Measurements from ENCODE around the gene TRPM1. TPM values are rescaled to one million over a fixed set of nuclear protein-coding genes. Genes with fewer than 3 reads are reported as not detected.

Gene TRPM1
- total and polyA plus RNA-seq, 2 donors (not counting 1 experiment from before 2014, with no cell fraction given) = not detected

- no peaks in the 10 kb centered on the region for H3K9me3 ChIP-seq (ENCODE audit: control insufficient read depth, insufficient read depth, low read depth, low read length)
- no peak for DNase-seq (ENCODE audit: low read depth in 2 of 2)
- no peak overlapping the region for H3K4me2 ChIP-seq (ENCODE audit: extremely low read depth, insufficient read depth, low read length)
- no peak for TF ChIP-seq EZH2 (IDR thresholded peaks at IDR 0.05; ENCODE audit: low read length, missing control alignments)
- TF ChIP-seq, protein P1, sequence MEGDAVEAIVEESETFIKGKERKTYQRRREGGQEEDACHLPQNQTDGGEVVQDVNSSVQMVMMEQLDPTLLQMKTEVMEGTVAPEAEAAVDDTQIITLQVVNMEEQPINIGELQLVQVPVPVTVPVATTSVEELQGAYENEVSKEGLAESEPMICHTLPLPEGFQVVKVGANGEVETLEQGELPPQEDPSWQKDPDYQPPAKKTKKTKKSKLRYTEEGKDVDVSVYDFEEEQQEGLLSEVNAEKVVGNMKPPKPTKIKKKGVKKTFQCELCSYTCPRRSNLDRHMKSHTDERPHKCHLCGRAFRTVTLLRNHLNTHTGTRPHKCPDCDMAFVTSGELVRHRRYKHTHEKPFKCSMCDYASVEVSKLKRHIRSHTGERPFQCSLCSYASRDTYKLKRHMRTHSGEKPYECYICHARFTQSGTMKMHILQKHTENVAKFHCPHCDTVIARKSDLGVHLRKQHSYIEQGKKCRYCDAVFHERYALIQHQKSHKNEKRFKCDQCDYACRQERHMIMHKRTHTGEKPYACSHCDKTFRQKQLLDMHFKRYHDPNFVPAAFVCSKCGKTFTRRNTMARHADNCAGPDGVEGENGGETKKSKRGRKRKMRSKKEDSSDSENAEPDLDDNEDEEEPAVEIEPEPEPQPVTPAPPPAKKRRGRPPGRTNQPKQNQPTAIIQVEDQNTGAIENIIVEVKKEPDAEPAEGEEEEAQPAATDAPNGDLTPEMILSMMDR (conservative IDR thresholded peaks at IDR 0.05 in 1 of 2, IDR thresholded peaks at IDR 0.05 in 1 of 2; ENCODE audit: low read depth in 1 of 2, low read length in 2 of 2) = no peak
- no peaks in the 10 kb centered on the region for H3K79me2 ChIP-seq (ENCODE audit: control insufficient read depth, insufficient read depth, low read length)
- no peak overlapping the region for H3K4me3 ChIP-seq (replicated peaks in 1 of 4; ENCODE audit: control extremely low read depth in 1 of 4, insufficient read depth in 1 of 4, low read depth in 3 of 4, low read length in 4 of 4)
- H3K9ac ChIP-seq (ENCODE audit: insufficient read depth, low read length) = no peak overlapping the region
- no peaks in the 10 kb centered on the region for H3K36me3 ChIP-seq (ENCODE audit: control insufficient read depth, insufficient read depth, low read length)
- no peaks in the 10 kb centered on the region for H3K4me1 ChIP-seq (ENCODE audit: control insufficient read depth, extremely low read depth, insufficient read depth, low read length)
- no peaks in the 10 kb centered on the region for H4K20me1 ChIP-seq (ENCODE audit: control insufficient read depth, extremely low read depth, insufficient read depth, low read length)
- no peak overlapping the region for H3K27ac ChIP-seq (ENCODE audit: insufficient read depth, low read length)
- peaks cover 2% of the 10 kb centered on the region for H3K27me3 ChIP-seq (ENCODE audit: control insufficient read depth, insufficient read depth, low read length)
- H2AFZ ChIP-seq (ENCODE audit: low read length) = no peak overlapping the region
These were observed 39.1 kb downstream of the TRPM1 start for GRCh38 chr15:31062310-31062847.

DNA sequence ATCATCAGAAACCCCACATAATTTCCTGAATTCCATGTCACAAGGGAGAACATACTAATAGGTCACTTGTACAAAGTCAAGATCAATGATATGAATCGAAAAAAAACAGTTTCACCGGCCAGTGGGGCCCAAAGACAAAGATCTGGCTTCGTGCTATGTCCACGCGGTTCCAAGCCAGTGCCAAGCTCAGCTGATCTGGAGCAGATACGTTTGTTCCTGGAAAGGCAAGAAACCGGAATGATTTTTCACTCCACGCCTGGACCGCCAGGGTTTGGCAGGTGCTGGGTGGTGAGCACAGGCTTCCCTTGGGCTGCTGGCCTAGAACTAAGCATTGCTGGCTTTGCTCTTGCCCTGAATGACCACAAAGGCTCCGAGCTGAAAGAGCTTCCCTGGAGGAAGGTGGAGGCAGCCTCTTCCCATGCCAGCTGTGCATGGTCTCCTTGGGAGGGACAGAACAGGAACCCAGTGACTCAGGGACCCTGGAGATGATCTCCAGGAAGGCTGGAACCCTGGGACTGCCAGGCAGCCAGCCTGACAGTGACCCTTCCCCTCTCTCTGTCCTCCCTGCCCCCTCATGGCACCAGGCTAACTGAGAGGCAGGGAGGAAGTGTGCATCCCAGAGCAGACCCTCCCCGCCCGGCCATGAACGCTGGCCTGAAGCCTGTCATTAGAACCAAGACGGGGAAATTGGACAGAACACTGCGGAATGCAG is 40.9 kb downstream of the TRPM1 start:
- TF ChIP-seq, protein P1 (conservative IDR thresholded peaks at IDR 0.05 in 1 of 2, IDR thresholded peaks at IDR 0.05 in 1 of 2; ENCODE audit: low read depth in 1 of 2, low read length in 2 of 2) = no peak
- TF ChIP-seq EZH2 (IDR thresholded peaks at IDR 0.05; ENCODE audit: low read length, missing control alignments) = no peak
- Histone ChIP-seq H3K27me3 (ENCODE audit: control insufficient read depth, insufficient read depth, low read length) (peaks cover 2% of the 10 kb centered on the region), H3K9ac (ENCODE audit: insufficient read depth, low read length) (no peak overlapping the region), H3K9me3 (ENCODE audit: control insufficient read depth, insufficient read depth, low read depth, low read length) (no peaks in the 10 kb centered on the region), H3K4me2 (ENCODE audit: extremely low read depth, insufficient read depth, low read length) (no peak overlapping the region), H3K79me2 (ENCODE audit: control insufficient read depth, insufficient read depth, low read length) (no peaks in the 10 kb centered on the region), H3K4me3 (replicated peaks in 1 of 4; ENCODE audit: control extremely low read depth in 1 of 4, insufficient read depth in 1 of 4, low read depth in 3 of 4, low read length in 4 of 4) (no peak overlapping the region), H4K20me1 (ENCODE audit: control insufficient read depth, extremely low read depth, insufficient read depth, low read length) (no peaks in the 10 kb centered on the region), H2AFZ (ENCODE audit: low read length) (no peak overlapping the region), H3K27ac (ENCODE audit: insufficient read depth, low read length) (no peak overlapping the region), H3K36me3 (ENCODE audit: control insufficient read depth, insufficient read depth, low read length) (no peaks in the 10 kb centered on the region), H3K4me1 (ENCODE audit: control insufficient read depth, extremely low read depth, insufficient read depth, low read length) (no peaks in the 10 kb centered on the region)
- DNase-seq (ENCODE audit: low read depth in 2 of 2) = no peak

DNA sequence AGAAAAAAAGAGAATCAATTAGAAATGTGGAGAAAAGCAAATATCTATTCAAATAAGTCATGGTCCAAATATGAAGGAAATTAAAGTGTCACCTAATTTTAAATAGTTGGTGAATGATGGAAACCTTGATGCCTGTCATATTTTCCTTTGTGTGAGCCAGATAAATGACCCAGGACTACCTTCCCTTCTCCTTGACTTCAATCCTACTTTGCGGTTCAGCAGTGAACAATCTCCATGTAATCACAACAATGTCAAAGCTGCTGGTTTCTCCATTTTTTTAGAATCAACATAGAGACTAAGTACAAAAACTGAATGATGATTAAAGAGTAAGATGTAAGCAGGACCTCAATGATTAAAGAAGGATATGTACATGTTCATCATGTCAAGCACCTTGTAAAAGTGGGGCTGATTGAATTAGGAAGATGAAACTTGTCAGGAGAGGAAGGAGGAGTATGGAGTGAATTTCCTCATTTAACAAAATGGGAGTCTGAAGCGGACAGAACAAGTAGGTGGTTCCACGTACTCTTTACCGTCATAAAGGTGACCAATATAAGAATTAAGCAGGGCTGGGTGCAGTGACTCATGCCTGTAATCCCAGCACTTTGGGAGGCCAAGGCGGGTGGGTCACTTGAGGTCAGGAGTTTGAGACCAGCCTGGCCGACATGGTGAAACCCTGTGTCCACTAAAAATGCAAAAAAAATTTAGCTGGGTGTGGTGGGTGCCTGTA is 43.1 kb downstream of the TRPM1 start:
- Histone ChIP-seq H3K27me3 (ENCODE audit: control insufficient read depth, insufficient read depth, low read length) (peaks cover 2% of the 10 kb centered on the region), H3K9ac (ENCODE audit: insufficient read depth, low read length) (no peak overlapping the region), H2AFZ (ENCODE audit: low read length) (no peak overlapping the region), H3K4me2 (ENCODE audit: extremely low read depth, insufficient read depth, low read length) (no peak overlapping the region), H3K9me3 (ENCODE audit: control insufficient read depth, insufficient read depth, low read depth, low read length) (no peaks in the 10 kb centered on the region), H3K79me2 (ENCODE audit: control insufficient read depth, insufficient read depth, low read length) (no peaks in the 10 kb centered on the region), H4K20me1 (ENCODE audit: control insufficient read depth, extremely low read depth, insufficient read depth, low read length) (no peaks in the 10 kb centered on the region), H3K4me3 (replicated peaks in 1 of 4; ENCODE audit: control extremely low read depth in 1 of 4, insufficient read depth in 1 of 4, low read depth in 3 of 4, low read length in 4 of 4) (no peak overlapping the region), H3K36me3 (ENCODE audit: control insufficient read depth, insufficient read depth, low read length) (no peaks in the 10 kb centered on the region), H3K4me1 (ENCODE audit: control insufficient read depth, extremely low read depth, insufficient read depth, low read length) (no peaks in the 10 kb centered on the region), H3K27ac (ENCODE audit: insufficient read depth, low read length) (no peak overlapping the region)
- TF ChIP-seq, protein P1 (conservative IDR thresholded peaks at IDR 0.05 in 1 of 2, IDR thresholded peaks at IDR 0.05 in 1 of 2; ENCODE audit: low read depth in 1 of 2, low read length in 2 of 2) = no peak
- no peak for TF ChIP-seq EZH2 (IDR thresholded peaks at IDR 0.05; ENCODE audit: low read length, missing control alignments)
- no peak for DNase-seq (ENCODE audit: low read depth in 2 of 2)

Data from fibroblast of lung (primary cell).